Neural progenitor cell (in vitro differentiated cells): ENCODE measurements around the gene XRCC2.

Experiments
- CTCF ChIP-seq: fragments of 200-600 bp; sonication (generic); IDR thresholded peaks from 2 replicates; pipeline ENCODE4 v1.5.1; 2017; ENCODE audit warnings: antibody characterized with exemption, mild to moderate bottlenecking
- EZH2phosphoT487 ChIP-seq: fragments of 200-600 bp; sonication (generic); IDR thresholded peaks from 2 replicates; pipeline ENCODE4 v1.6.1; 2017; ENCODE audit warnings: antibody characterized with exemption

GRCh38 chr7:152601305-152601798 lies 74.6 kb downstream of the XRCC2 start:
- no peak for TF ChIP-seq CTCF
- no peak for TF ChIP-seq EZH2phosphoT487
